ENCODE measurements around the gene PKIG.
"Not testable (repeated sequence)": the region's sequence is repeated elsewhere in the genome, so short reads cannot be mapped to it uniquely, and the experiment has no call there.

Gene PKIG

GRCh38 chr20:44572551-44573500 lies 9.6 kb upstream of the PKIG start:
- DNase-seq (ENCODE audit: low read depth) = no peak

- no peak for DNase-seq (ENCODE audit: low read depth)
Observed at GRCh38 chr20:44573501-44573869, 8.9 kb upstream of the PKIG start.

- no peak for DNase-seq (ENCODE audit: low read depth)
Observed at GRCh38 chr20:44574372-44574771, 8.0 kb upstream of the PKIG start.

- no peak for DNase-seq (ENCODE audit: low read depth)
Observed at GRCh38 chr20:44576297-44576696, 6.1 kb upstream of the PKIG start.

- DNase-seq (ENCODE audit: low read depth) = no peak
Observed at GRCh38 chr20:44579313-44580081, 2.9 kb upstream of the PKIG start.

GRCh38 chr20:44580581-44581268 lies 1.7 kb upstream of the PKIG start:
- DNase-seq (ENCODE audit: low read depth) = no peak

GRCh38 chr20:44581515-44581914 lies 864 bp upstream of the PKIG start:
- no peak for DNase-seq (ENCODE audit: low read depth)

GRCh38 chr20:44583157-44583556 lies 778 bp downstream of the PKIG start:
- no peak for DNase-seq (ENCODE audit: low read depth)

- DNase-seq (ENCODE audit: low read depth) = no peak
Observed at GRCh38 chr20:44584162-44584561, 1.8 kb downstream of the PKIG start.

GRCh38 chr20:44585057-44585963 lies 2.9 kb downstream of the PKIG start:
- no peak for DNase-seq (ENCODE audit: low read depth)

GRCh38 chr20:44586289-44586911 lies 4.0 kb downstream of the PKIG start:
- DNase-seq (ENCODE audit: low read depth) = no peak

GRCh38 chr20:44587035-44587980 lies 4.9 kb downstream of the PKIG start:
- no peak for DNase-seq (ENCODE audit: low read depth)

GRCh38 chr20:44588321-44588720 lies 5.9 kb downstream of the PKIG start:
- DNase-seq (ENCODE audit: low read depth) = not testable (repeated sequence)

GRCh38 chr20:44589537-44589936 lies 7.2 kb downstream of the PKIG start:
- DNase-seq (ENCODE audit: low read depth) = no peak

- DNase-seq (ENCODE audit: low read depth) = no peak
Observed at GRCh38 chr20:44590980-44591778, 8.8 kb downstream of the PKIG start.

GRCh38 chr20:44592366-44592765 lies 10.0 kb downstream of the PKIG start:
- no peak for DNase-seq (ENCODE audit: low read depth)

- DNase-seq (ENCODE audit: low read depth) = no peak
Observed at GRCh38 chr20:44593751-44594150, 11.4 kb downstream of the PKIG start.

- DNase-seq (ENCODE audit: low read depth) = no peak
Observed at GRCh38 chr20:44594730-44595129, 12.4 kb downstream of the PKIG start.

- DNase-seq (ENCODE audit: low read depth) = no peak
Observed at GRCh38 chr20:44596010-44596409, 13.6 kb downstream of the PKIG start.

Data from stimulated activated CD8-positive, alpha-beta memory T cell treated with anti-CD3 and anti-CD28 coated beads, Interleukin-15, amount 100 ng/mL, for 1 hour (primary cell).